HL-60/S4 treated with phorbol 12-myristate 13-acetate at 8.2 ng/mL for 4 days and 3 days (cell line): ENCODE data around the gene HSPA8.
"Not testable (repeated sequence)": the region's sequence is repeated elsewhere in the genome, so short reads cannot be mapped to it uniquely, and the experiment has no call there.

Experiments used
- in situ Hi-C: fragments of 300-500 bp; cut with MboI; formaldehyde crosslinking; loops from 2 replicates; pipeline ENCODE4 v1.15.0; 2022; ENCODE audit warnings: low sequenced_read_pairs

Gene HSPA8

GRCh38 chr11:123072762-123073161, 10.8 kb upstream of the HSPA8 start:
- in situ Hi-C loops = no loop called here

DNA sequence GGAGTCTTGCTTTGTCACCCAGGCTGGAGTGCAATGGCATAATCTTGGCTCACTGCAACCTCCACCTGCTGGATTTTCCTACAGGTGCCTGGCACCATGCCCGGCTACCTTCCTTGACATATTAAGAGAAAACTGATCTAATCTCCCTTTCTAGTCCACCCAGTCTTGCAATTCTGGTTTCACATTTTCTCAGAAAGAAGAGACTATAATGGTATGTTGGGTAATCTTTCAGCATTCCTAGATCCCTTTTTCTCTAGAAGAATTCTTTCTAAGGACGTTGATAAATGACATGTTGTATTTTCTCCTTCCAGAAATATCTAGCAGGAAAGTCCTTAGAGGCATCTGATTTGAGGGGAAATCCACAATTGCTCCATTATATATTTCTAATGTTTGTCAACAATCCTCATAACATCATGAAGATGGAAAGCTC, 10.4 kb upstream of the HSPA8 start:
- in situ Hi-C loops = no loop called here

DNA sequence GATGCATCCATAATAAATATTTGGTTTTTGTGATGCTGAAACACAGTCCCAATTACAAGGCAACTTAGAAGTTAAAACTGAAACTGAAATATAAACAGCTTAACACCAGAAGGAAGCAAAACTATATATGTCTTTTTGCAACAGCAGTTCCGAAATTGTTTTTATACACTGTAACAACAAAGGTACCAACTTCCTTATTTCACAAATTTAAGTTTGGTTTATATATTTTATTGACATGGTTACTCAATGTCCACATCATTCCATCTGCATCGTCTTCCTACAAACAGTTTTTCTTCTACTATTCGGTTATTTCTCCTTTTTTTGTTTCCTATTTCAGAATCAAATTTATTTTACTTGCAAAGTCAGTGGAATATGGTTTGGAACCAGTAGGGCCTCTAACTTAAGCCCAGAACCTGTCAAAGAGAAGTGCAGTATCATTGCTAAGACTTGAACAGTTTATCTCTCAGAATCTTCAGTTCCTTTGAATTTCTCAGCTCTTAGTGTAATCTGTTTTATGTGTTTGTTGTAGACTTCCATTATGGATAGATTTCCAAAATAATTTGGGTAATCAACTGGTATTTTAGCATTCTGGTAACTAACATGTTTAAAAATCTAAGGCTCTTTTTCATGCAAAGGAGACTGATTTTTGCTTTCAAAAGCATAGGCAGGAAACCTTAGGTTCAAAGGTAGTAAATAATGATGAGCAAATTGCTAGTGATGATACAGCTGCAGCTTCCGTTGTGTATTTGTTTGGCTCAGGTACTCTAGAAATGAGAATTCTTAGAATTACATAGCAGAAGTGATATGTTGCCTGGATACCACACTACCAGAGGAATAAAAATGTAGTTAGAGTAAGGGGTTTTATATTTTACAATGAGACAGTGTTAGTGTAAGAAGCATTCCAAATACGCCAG, 8.2 kb upstream of the HSPA8 start:
- in situ Hi-C loops = no loop called here

- in situ Hi-C loops = no loop called here
These were observed 3.7 kb upstream of the HSPA8 start for GRCh38 chr11:123065621-123066020.

- in situ Hi-C loops = no loop called here
These were observed 2.1 kb upstream of the HSPA8 start for GRCh38 chr11:123063826-123064657.

GRCh38 chr11:123062892-123063825, 1.2 kb upstream of the HSPA8 start:
- in situ Hi-C loops = no loop called here

- in situ Hi-C loops = no loop called here
These were observed 389 bp upstream of the HSPA8 start for GRCh38 chr11:123062158-123062891.

DNA sequence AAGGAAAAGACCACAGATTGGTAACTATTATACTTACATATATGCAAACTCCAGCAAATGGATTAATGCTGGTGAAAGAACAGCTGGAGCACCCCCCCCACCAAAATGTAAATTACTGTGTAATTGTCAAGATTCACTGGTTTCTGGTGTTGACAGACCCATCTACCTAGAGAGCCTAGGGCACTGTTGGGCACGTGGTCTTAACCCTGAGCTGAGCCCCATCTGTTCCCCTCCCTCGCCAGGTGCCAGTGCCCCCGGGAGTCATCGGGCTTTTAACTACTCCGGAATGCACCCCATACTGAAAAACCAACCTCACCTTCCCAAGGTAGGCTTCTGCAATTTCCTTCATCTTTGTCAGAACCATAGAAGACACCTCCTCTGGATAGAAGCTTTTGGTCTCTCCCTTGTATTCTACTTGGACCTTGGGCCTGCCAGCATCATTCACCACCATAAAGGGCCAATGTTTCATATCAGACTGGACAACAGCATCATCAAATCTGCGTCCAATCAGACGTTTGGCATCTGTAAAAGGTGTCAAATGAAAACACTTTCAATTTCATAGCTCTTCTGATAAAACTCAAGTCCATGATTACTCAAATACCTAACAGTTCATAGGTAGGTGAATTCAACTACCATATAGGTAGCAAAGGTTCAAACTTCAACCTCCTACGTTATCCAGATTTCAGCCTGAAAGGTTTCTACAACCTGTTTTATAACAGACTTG, 1.5 kb downstream of the HSPA8 start:
- in situ Hi-C loops = no loop called here

- in situ Hi-C loops = not testable (repeated sequence)
These were observed 2.7 kb downstream of the HSPA8 start for GRCh38 chr11:123059041-123059920.

- in situ Hi-C loops = no loop called here
These were observed 4.2 kb downstream of the HSPA8 start for GRCh38 chr11:123057661-123058305.

GRCh38 chr11:123056835-123057491, 5.0 kb downstream of the HSPA8 start:
- in situ Hi-C loops = no loop called here

DNA sequence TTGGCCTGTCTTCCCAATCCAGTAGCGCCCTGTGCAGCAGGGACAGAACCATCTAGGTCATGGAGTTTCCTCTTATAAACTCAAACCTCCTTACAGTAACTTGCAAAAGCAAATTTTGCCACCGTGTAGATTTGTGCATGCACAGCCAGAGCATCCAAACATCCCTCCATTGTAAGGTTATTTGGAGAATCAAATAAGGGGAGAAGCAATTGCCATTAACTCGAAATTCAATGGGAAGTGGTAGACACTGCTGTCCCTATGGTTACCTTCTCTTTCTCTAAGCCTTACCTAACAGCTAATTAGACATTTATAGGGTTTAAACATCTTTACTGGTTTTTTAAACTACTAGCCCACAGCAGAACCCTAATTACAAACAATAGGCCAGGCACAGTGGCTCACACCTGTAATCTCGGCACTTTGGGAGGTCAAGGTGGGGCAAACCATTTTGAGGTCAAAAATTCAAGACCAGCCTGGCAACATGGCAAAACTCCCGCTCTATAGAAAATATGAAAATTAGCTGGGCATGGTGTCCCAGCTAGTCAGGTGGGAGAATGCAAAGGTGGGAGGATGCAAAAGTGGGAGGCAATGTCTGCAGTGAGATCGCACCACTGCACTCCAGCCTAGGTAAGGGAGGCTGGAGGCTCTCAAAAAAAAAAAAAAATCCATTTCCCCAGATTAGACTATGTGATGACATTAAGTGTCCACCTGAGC, 6.6 kb downstream of the HSPA8 start:
- in situ Hi-C loops = no loop called here

- in situ Hi-C loops = no loop called here
These were observed 7.5 kb downstream of the HSPA8 start for GRCh38 chr11:123054301-123055065.

- in situ Hi-C loops = no loop called here
These were observed 8.8 kb downstream of the HSPA8 start for GRCh38 chr11:123052901-123053721.

DNA sequence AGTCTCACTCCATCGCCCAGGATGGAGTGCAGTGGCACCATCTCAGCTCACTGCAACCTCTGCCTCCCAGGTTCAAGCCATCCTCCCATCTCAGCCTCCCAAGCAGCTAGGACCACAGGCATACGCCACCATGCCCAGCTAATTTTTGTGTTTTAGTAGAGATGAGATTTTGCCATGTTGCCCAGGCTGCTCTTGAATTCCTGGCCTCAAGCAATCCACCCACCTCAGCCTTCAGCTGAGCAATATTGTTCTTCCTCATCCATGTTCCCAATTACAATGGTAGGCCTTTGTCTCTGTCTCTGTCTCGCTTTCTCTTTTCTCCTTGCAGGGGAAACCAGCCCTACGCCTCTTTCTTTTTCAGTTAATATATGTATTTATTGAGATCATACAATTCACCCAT, 10.3 kb downstream of the HSPA8 start:
- in situ Hi-C loops = no loop called here
